Jurkat, Clone E6-1 (cell line): ENCODE data around the gene PDE3A.

Experiments used
- DNase-seq: peaks from one replicate; pipeline ENCODE4 v3.0.0-alpha.2; 2011; ENCODE audit warnings: low read depth, low spot score
- H3K4me3 ChIP-seq: 2 replicates; pipeline ENCODE4 v1.5.1; 2011; ENCODE audit warnings: mild to moderate bottlenecking, low read length, control low read depth, moderate library complexity

Gene PDE3A

GRCh38 chr12:20411345-20411744 is 43.0 kb downstream of the PDE3A start:
- DNase-seq, result no peak
- no peak overlapping the region for H3K4me3 ChIP-seq

GRCh38 chr12:20415028-20415427 is 46.7 kb downstream of the PDE3A start:
- peak; percentile 27 for DNase-seq
- no peak overlapping the region for H3K4me3 ChIP-seq

GRCh38 chr12:20415641-20416040 is 47.3 kb downstream of the PDE3A start:
- no peak overlapping the region for H3K4me3 ChIP-seq
- no peak for DNase-seq

GRCh38 chr12:20420557-20420956 is 52.2 kb downstream of the PDE3A start:
- no peak for DNase-seq
- no peak overlapping the region for H3K4me3 ChIP-seq

- no peak overlapping the region for H3K4me3 ChIP-seq
- DNase-seq, result peak; percentile 22
Observed at GRCh38 chr12:20421421-20421820, 53.1 kb downstream of the PDE3A start.

- no peak overlapping the region for H3K4me3 ChIP-seq
- DNase-seq, result no peak
Observed at GRCh38 chr12:20423557-20423956, 55.2 kb downstream of the PDE3A start.

GRCh38 chr12:20424841-20425240 is 56.5 kb downstream of the PDE3A start:
- no peak overlapping the region for H3K4me3 ChIP-seq
- DNase-seq, result no peak

GRCh38 chr12:20426191-20426590 is 57.9 kb downstream of the PDE3A start:
- no peak for DNase-seq
- no peak overlapping the region for H3K4me3 ChIP-seq

- DNase-seq, result no peak
- no peak overlapping the region for H3K4me3 ChIP-seq
Observed at GRCh38 chr12:20426957-20427356, 58.6 kb downstream of the PDE3A start.

GRCh38 chr12:20429852-20430251 is 61.5 kb downstream of the PDE3A start:
- no peak for DNase-seq
- H3K4me3 ChIP-seq, result no peak overlapping the region

- no peak for DNase-seq
- H3K4me3 ChIP-seq, result no peak overlapping the region
Observed at GRCh38 chr12:20432290-20432689, 64.0 kb downstream of the PDE3A start.

GRCh38 chr12:20434996-20435395 is 66.7 kb downstream of the PDE3A start:
- no peak overlapping the region for H3K4me3 ChIP-seq
- DNase-seq, result no peak

- no peak for DNase-seq
- H3K4me3 ChIP-seq, result no peak overlapping the region
Observed at GRCh38 chr12:20436316-20436715, 68.0 kb downstream of the PDE3A start.

- H3K4me3 ChIP-seq, result no peak overlapping the region
- no peak for DNase-seq
Observed at GRCh38 chr12:20438299-20438779, 70.0 kb downstream of the PDE3A start.

- no peak for DNase-seq
- no peak overlapping the region for H3K4me3 ChIP-seq
Observed at GRCh38 chr12:20439626-20440025, 71.3 kb downstream of the PDE3A start.

- H3K4me3 ChIP-seq, result no peak overlapping the region
- DNase-seq, result no peak
Observed at GRCh38 chr12:20440408-20440807, 72.1 kb downstream of the PDE3A start.

- H3K4me3 ChIP-seq, result no peak overlapping the region
- DNase-seq, result no peak
Observed at GRCh38 chr12:20442322-20442721, 74.0 kb downstream of the PDE3A start.

GRCh38 chr12:20443255-20443654 is 74.9 kb downstream of the PDE3A start:
- no peak for DNase-seq
- H3K4me3 ChIP-seq, result no peak overlapping the region

- no peak for DNase-seq
- H3K4me3 ChIP-seq, result no peak overlapping the region
Observed at GRCh38 chr12:20443792-20444191, 75.5 kb downstream of the PDE3A start.

- DNase-seq, result no peak
- H3K4me3 ChIP-seq, result no peak overlapping the region
Observed at GRCh38 chr12:20444595-20445170, 76.3 kb downstream of the PDE3A start.

GRCh38 chr12:20445687-20446086 is 77.3 kb downstream of the PDE3A start:
- no peak for DNase-seq
- H3K4me3 ChIP-seq, result no peak overlapping the region

GRCh38 chr12:20446836-20447235 is 78.5 kb downstream of the PDE3A start:
- H3K4me3 ChIP-seq, result no peak overlapping the region
- no peak for DNase-seq
